GM18517 (cell line): ENCODE results near the gene EEFSEC.

Experiments
- ATAC-seq: cut with Tn5 transposase; IDR thresholded peaks from one replicate; pipeline ENCODE4 v1.9.1; 2021; ENCODE audit warnings: mild to moderate bottlenecking, moderate library complexity; ENCODE audit not compliant: unreplicated experiment

The EEFSEC gene

GRCh38 chr3:128281461-128282367, 128.4 kb downstream of the EEFSEC start:
- no peak for ATAC-seq

GRCh38 chr3:128282380-128283196, 129.3 kb downstream of the EEFSEC start:
- ATAC-seq, result no peak

DNA sequence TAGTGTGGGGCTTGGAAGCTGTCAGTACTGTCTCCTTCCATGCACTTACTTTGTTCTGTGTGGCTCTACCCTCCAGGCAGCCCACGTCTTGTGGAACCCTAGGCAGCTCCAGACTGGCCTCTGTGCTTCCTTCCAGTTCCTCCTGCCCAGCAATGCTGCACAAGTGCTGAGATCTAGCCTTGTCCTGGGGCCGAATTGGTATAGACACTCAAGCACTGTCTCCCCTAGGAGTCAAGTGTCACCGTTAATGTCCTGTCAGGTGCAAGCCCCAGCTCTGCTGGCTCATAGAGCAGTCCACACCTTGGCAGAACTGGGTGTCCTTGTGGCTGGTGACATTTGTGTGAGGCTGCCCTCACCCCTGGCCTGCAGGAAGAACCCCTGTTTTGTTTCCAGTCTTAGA, 130.1 kb downstream of the EEFSEC start:
- no peak for ATAC-seq

- no peak for ATAC-seq
These were observed 132.0 kb downstream of the EEFSEC start for GRCh38 chr3:128285042-128285966.

DNA sequence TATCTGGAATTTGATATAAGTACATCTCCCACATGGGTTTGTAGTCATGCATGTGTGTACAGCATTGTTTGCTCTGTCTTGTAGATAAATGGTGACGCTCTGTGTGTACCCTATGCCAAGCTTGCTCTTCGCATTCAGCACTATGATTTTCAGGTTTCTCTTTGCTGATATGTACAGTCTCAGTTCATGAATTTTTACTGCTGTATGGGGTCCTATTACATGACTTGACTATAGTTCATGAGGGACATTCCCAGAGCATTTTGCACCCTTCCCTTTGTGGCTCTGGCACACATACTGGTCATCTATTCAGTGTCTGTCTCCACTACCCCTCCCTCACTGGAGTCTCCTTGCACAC, 132.7 kb downstream of the EEFSEC start:
- no peak for ATAC-seq

GRCh38 chr3:128286691-128287090, 133.4 kb downstream of the EEFSEC start:
- ATAC-seq, result no peak

GRCh38 chr3:128287216-128287615, 133.9 kb downstream of the EEFSEC start:
- ATAC-seq, result no peak

- ATAC-seq, result no peak
These were observed 136.3 kb downstream of the EEFSEC start for GRCh38 chr3:128289534-128289933.

DNA sequence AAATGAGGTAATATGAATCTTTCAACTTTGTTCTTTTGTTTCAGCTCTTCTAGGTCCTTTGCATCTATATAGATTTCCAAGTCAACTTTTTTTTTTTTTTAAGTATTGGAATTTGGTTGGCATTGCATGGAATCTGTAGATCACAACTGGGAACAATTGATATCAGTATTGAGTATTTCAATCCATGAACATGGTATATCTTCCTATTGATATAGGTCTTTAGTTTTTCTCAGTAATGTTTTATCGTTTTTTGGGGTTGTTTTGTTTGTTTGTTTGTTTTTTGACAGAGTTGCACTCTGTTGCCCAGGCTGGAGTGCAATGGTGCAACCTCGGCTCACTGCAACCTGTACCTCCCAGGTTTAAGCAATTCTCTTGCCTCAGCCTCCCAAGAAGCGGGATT, 137.2 kb downstream of the EEFSEC start:
- ATAC-seq, result no peak

DNA sequence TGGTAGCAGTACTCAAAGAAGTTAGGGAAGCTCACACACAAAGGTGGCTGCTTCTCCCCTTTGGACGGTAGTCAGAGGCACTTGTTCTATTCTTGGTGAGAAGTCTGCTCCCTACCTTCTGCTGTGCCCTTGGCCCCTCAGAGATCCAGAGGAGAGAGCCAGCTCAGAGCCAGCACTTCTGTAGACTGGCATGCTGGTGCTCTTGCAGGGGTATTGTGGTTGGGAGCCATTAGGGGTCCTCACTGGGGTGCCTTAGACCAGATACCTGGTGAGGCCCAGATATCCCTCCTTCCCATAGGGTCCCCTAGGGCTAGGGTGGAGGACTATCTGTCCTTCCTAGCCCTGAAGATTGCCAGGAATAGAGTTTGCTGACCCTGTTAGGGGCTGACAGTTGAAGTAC, 140.6 kb downstream of the EEFSEC start:
- ATAC-seq, result no peak

- ATAC-seq, result no peak
These were observed 141.8 kb downstream of the EEFSEC start for GRCh38 chr3:128294999-128295468.

DNA sequence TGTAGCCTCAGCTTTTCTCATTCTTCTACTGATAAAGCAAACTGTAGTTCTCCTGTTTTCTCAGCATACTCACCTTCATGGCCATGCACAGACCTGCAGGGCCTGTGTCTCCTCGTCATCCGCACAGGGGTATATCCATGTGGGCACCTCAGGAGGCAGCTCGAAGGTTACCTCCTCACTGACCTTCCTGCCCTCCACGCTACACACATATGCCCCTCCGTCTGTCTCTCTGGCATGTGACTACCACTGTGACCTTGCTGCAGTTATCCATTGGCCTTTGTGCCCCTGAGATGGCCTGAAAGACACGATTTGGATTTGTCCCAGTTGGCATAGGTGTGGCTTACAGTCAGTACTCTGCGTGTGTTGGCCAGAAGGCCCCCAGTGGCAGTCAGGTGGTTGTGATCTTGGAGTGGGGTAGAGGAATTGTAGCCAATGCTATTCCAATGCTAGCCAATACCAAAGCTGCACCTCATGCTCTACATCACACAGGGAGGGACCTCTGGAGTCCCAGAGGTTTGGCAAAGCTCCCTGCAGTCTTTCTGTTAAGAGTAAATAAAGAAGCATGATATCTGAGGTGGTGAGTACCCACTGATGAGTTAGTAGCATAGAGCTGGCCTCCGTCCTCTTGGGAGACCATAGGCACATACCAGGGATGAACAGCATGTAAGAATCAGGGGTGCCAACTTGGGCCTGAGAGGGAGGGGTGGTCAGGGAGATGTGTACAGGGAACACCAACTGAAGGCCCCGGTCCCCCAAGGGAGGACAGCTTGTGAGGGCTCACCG, 143.4 kb downstream of the EEFSEC start:
- no peak for ATAC-seq

DNA sequence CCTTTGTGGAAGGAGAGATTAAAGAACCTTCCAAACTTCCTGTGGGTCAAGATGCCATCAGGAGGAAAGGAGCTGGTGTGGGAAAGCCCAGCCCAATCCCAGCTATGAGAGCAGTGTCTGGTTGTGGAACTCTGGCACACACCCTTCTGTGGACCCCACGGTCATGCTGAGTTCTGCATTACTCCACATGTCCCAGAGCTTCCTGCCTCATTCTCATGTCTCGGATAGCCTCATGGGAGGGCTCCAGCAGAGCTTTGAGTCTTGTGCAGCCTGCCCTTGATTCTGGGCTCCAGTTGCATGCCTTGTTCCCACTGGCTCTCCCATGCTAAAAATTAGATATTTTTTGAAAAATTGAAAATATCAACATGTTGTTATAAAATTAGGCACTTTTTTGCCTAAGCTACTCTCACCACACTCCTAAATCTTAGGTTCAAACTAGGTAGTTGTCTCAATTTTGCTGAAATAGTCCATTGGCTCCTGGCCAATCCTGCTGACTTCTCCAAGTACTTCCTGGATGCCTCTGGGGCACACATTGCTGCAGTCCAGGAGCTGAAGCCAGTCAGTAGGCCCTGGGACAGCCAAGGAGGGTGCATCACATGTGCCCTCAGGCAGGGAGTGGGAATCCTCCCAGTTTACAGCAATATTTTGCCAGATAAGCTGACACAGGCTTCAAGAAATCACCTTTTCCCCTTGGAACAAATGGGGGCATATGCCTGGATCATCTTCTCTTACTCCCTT, 144.3 kb downstream of the EEFSEC start:
- ATAC-seq, result no peak

GRCh38 chr3:128301186-128302023, 148.1 kb downstream of the EEFSEC start:
- no peak for ATAC-seq

DNA sequence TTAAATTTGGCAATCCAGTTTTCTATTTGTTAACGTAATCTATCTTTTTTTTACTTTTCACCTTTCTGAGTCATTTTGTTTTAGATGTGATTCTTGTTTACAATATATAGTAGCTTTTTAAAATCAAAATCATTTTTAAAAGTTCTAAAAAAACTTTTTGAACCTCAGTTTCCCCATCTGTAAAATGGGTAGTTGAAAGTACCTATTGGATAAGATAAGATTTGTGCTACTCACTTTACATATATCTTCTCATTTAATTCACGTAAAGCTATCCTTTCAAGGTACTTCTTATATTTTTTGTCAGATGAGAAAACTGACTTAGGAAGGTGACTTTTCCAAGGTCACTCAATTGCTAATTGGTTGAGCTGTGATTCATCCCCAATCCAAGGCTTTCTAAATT, 153.2 kb downstream of the EEFSEC start:
- no peak for ATAC-seq

GRCh38 chr3:128307029-128307633, 153.8 kb downstream of the EEFSEC start:
- no peak for ATAC-seq

DNA sequence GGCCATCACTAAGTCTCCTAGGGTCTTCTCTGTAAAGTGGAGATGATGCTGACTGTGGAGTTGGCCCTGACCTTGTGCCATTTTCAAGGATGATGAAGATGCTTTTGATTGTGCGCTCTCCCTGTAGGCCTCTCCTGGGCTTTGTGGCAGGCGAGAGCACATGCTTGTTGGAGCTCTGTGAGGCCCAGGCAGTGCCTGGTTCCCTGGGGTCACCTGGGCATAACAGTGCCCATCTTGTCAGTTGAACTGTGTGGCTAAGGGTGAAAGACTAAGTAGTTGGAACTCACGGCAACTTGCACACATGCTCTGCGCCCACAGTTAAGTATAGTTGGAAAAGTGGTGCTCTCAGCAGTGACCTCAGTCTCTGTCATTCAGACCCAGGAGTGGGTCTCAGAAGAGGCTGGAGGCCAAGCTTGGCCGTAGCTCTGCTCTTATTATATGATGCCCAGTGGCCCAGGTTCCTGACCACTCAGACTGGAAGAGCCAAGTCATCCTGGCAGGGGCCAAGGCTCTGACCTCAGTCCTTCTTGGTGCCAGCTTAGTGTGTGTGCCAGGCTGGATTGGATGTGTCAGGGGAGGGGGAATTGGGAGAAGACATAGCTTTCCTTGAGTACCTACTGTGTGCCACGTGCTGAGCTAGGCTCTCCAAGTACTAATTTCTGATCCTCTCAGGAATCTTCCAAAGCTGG, 154.6 kb downstream of the EEFSEC start:
- ATAC-seq, result no peak

DNA sequence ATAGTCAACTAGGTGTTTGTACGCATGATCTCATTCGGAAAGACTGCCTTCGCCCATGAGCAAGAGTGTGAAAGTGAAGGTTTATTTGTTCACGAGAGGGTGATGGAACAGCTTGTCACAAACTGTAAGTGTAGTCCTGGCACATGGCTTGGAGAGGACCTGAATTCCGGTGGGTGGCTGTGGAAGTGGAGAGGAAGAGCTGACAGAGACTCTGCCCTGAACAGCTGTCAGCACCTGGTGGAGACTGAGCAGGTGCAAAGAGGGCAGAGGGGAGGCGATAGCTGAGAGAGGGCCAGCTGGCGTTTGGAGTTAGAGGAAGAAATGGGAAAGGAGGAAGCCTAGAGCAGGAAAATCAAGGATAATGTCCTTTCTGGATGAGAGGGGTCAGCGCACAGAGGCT, 155.7 kb downstream of the EEFSEC start:
- no peak for ATAC-seq
